ENCODE measurements around the gene TMEM156. TPM values are rescaled to one million over a fixed set of nuclear protein-coding genes. Genes with fewer than 3 reads are reported as not detected.

The TMEM156 gene, protein sequence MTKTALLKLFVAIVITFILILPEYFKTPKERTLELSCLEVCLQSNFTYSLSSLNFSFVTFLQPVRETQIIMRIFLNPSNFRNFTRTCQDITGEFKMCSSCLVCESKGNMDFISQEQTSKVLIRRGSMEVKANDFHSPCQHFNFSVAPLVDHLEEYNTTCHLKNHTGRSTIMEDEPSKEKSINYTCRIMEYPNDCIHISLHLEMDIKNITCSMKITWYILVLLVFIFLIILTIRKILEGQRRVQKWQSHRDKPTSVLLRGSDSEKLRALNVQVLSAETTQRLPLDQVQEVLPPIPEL
- total RNA-seq (15.0 TPM), polyA plus RNA-seq (23.7 TPM)
- long read RNA-seq, donor 1: 0 reads
- long read RNA-seq, donor 2: 0 reads
- long read RNA-seq, donor 3, partial matches to known transcripts: 10 of 11 reads
- long read RNA-seq, donor 3, other reads (novel, unspliced or antisense): 0 of 11 reads
- long read RNA-seq, donor 4: 0 reads
- long read RNA-seq, donor 5, partial matches to known transcripts: 13 of 13 reads
- long read RNA-seq, donor 5, other reads (novel, unspliced or antisense): 0 of 13 reads
- long read RNA-seq, donor 6: 0 reads
- long read RNA-seq, donor 7: 0 reads
- long read RNA-seq, donor 8: 0 reads
- long read RNA-seq, donor 9, partial matches to known transcripts: 0 of 1 reads
- long read RNA-seq, donor 9, other reads (novel, unspliced or antisense): 0 of 1 reads
- long read RNA-seq, donor 10, partial matches to known transcripts: 0 of 3 reads
- long read RNA-seq, donor 10, other reads (novel, unspliced or antisense): 0 of 3 reads

DNA sequence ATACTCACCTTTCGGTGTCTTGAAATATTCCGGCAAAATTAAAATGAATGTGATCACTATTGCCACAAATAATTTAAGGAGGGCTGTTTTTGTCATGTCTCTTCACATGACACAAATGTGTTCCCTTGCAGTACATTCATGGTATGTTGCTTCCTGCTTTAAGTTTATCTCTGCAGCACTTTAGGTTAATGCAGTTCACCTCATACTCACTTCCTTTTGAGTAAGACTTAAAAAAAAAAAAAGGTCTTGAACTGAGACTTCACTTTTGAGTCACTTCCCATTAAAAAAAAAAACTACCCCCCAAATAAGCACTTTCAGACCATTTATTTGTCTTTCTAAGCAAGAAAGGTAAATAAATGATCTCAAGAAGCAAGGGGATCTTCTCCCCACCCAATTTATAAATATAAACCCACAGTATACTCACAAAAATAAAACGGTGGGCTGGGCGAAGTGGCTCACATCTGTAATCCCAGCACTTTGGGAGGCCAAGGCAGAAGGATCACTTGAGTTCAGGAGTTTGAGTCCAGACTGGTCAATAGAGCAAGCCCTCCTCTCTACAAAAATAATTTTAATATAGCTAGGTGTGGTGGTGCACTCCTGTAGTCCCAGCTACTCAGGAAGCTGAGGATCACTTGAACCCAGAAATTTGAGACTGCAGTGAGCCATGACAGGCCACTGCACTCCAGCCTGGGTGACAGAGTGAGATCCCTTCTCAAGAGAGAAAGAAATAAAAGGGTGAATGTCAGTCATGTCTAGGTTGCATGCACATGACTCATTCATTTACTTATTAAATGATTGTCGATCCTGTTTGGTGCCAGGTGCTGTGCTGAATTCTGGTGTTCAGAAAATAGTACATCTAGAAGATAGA lies at the start of gene TMEM156:
TMEM156 (minus strand) TSS at position 192 of the 868 bp plus-strand sequence; CDS start at position 96, 96 bp downstream.
- H3K27me3 ChIP-seq (ENCODE audit: control insufficient read depth in 2 of 2, insufficient read depth in 1 of 2, low read length in 1 of 2): no peaks in the 10 kb centered on the region
- WGBS: 50% methylated on average over 5 of the region's 5 CpGs
- peak in 7 of 9 donors; percentile 50 to 89 (median 71) for DNase-seq (ENCODE audit: low read depth in 6 of 9, low spot score in 9 of 9)
- H3K36me3 ChIP-seq (ENCODE audit: control insufficient read depth in 2 of 2, insufficient read depth in 2 of 2, low read length in 1 of 2): no peaks in the 10 kb centered on the region
- H3K4me3 ChIP-seq (ENCODE audit: low read length in 2 of 2): peak within 1 kb of the TSS; percentile 38 to 45
- no peaks in the 10 kb centered on the region for H3K9me3 ChIP-seq (ENCODE audit: control insufficient read depth in 2 of 2, insufficient read depth in 1 of 2, low read length in 1 of 2)
- H3K4me1 ChIP-seq (ENCODE audit: control insufficient read depth in 2 of 2, insufficient read depth in 2 of 2, low read length in 2 of 2): peaks cover 4 to 32% of the 10 kb centered on the region in 2 donors
- H3K27ac ChIP-seq (ENCODE audit: low read depth in 1 of 2, low read length in 1 of 2): peak within 1 kb of the TSS; percentile 65 to 93

DNA sequence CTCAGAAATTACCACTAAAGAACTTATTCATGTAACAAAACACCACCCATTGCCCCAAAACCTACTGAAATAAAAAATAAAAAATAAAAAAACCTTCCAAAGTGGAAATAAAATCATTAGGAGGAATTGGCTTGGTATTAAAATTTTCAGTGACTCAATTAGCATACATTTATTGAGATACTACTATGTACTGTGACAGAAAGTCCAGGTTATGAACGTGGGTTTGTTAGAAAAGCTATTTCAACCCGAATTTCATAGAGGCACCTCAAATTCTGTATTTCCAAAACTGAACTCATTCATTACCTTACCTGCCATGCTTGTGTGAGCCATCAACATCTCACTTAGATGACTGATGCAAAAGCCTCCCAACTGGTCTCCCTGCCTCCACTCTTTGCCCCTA lies 46.6 kb upstream of the TMEM156 start:
- H3K27ac ChIP-seq (ENCODE audit: low read depth in 1 of 2, low read length in 1 of 2): no peak overlapping the region
- H3K9me3 ChIP-seq (ENCODE audit: control insufficient read depth in 2 of 2, insufficient read depth in 1 of 2, low read length in 1 of 2): no peaks in the 10 kb centered on the region
- H3K4me1 ChIP-seq (ENCODE audit: control insufficient read depth in 2 of 2, insufficient read depth in 2 of 2, low read length in 2 of 2): no peaks in the 10 kb centered on the region
- no peak overlapping the region for H3K4me3 ChIP-seq (ENCODE audit: low read length in 2 of 2)
- H3K27me3 ChIP-seq (ENCODE audit: control insufficient read depth in 2 of 2, insufficient read depth in 1 of 2, low read length in 1 of 2): no peaks in the 10 kb centered on the region
- H3K36me3 ChIP-seq (ENCODE audit: control insufficient read depth in 2 of 2, insufficient read depth in 2 of 2, low read length in 1 of 2): peaks cover 3 to 5% of the 10 kb centered on the region in 2 donors
- 98% methylated on average over 2 of the region's 2 CpGs for WGBS
- DNase-seq (ENCODE audit: low read depth in 6 of 9, low spot score in 9 of 9): no peak

DNA sequence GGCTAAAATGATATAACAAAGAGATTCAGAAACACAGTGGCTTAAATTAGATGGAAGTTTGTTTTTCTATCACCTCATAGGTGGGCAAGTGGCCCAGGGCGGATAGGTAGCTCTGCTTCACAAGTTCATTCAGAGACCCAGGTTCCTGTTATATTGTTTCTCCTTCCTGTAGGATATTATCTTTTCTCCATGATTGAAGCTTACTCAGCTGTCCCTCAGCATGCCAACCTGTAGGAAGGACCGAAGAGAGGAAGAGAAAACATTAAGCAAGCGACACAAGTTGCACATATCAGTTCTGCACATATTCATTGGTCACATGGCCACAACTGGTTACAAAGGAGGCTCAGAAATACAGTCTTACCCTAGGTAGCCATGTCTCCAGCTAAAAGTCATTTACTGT lies 36.7 kb upstream of the TMEM156 start:
- Histone ChIP-seq H3K4me3 (ENCODE audit: low read length in 2 of 2) (no peak overlapping the region), H3K4me1 (ENCODE audit: control insufficient read depth in 2 of 2, insufficient read depth in 2 of 2, low read length in 2 of 2) (no peaks in the 10 kb centered on the region), H3K9me3 (ENCODE audit: control insufficient read depth in 2 of 2, insufficient read depth in 1 of 2, low read length in 1 of 2) (no peaks in the 10 kb centered on the region), H3K27ac (ENCODE audit: low read depth in 1 of 2, low read length in 1 of 2) (no peak overlapping the region), H3K36me3 (ENCODE audit: control insufficient read depth in 2 of 2, insufficient read depth in 2 of 2, low read length in 1 of 2) (no peaks in the 10 kb centered on the region), H3K27me3 (ENCODE audit: control insufficient read depth in 2 of 2, insufficient read depth in 1 of 2, low read length in 1 of 2) (no peaks in the 10 kb centered on the region)
- 96% methylated on average over 3 of the region's 3 CpGs for WGBS
- DNase-seq (ENCODE audit: low read depth in 6 of 9, low spot score in 9 of 9): no peak

DNA sequence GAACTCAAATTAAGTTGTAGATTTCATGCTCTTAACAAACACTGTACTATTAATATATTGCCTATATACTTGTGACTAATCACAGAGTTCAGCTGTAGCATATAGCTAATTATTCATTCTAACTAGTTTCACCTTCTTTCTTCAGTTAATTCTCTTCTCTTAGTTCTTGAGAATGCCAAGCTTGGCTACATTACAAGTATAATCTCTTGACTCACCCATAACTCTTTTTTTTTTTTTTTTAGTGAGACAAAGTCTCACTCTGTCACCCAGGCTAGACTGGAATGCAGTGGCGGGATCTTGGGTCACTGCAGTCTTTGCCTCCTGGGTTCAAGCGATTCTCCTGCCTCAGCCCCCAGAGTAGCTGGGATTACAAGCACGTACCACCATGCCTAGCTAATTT lies 35.2 kb upstream of the TMEM156 start:
- WGBS: 98% methylated on average over 3 of the region's 3 CpGs
- no peak for DNase-seq (ENCODE audit: low read depth in 6 of 9, low spot score in 9 of 9)
- Histone ChIP-seq H3K36me3 (ENCODE audit: control insufficient read depth in 2 of 2, insufficient read depth in 2 of 2, low read length in 1 of 2) (no peaks in the 10 kb centered on the region), H3K27me3 (ENCODE audit: control insufficient read depth in 2 of 2, insufficient read depth in 1 of 2, low read length in 1 of 2) (no peaks in the 10 kb centered on the region), H3K4me3 (ENCODE audit: low read length in 2 of 2) (no peak overlapping the region), H3K9me3 (ENCODE audit: control insufficient read depth in 2 of 2, insufficient read depth in 1 of 2, low read length in 1 of 2) (no peaks in the 10 kb centered on the region), H3K27ac (ENCODE audit: low read depth in 1 of 2, low read length in 1 of 2) (no peak overlapping the region), H3K4me1 (ENCODE audit: control insufficient read depth in 2 of 2, insufficient read depth in 2 of 2, low read length in 2 of 2) (no peaks in the 10 kb centered on the region)

DNA sequence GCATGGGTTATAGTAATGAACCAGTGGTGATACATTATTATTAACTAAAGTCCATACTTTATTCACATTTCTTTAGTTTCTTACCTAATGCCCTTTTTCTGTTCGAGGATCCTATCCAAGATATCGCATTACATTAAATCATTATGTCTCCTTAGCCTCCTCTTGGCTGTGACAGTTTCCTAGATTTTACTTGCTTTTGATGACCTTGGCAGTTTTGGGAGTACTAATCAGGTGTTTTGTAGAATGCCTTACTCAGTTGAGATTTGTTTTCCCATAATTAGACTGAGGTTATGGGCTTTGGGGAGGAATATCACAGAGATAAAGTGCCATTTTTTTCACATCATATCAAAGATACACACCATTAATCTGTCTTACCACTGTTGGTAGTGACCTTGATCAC lies 34.8 kb upstream of the TMEM156 start:
- Histone ChIP-seq H3K27ac (ENCODE audit: low read depth in 1 of 2, low read length in 1 of 2) (no peak overlapping the region), H3K9me3 (ENCODE audit: control insufficient read depth in 2 of 2, insufficient read depth in 1 of 2, low read length in 1 of 2) (no peaks in the 10 kb centered on the region), H3K4me1 (ENCODE audit: control insufficient read depth in 2 of 2, insufficient read depth in 2 of 2, low read length in 2 of 2) (no peaks in the 10 kb centered on the region), H3K27me3 (ENCODE audit: control insufficient read depth in 2 of 2, insufficient read depth in 1 of 2, low read length in 1 of 2) (no peaks in the 10 kb centered on the region), H3K4me3 (ENCODE audit: low read length in 2 of 2) (no peak overlapping the region), H3K36me3 (ENCODE audit: control insufficient read depth in 2 of 2, insufficient read depth in 2 of 2, low read length in 1 of 2) (no peaks in the 10 kb centered on the region)
- no peak for DNase-seq (ENCODE audit: low read depth in 6 of 9, low spot score in 9 of 9)
- WGBS: 95% methylated on average over 2 of the region's 2 CpGs

DNA sequence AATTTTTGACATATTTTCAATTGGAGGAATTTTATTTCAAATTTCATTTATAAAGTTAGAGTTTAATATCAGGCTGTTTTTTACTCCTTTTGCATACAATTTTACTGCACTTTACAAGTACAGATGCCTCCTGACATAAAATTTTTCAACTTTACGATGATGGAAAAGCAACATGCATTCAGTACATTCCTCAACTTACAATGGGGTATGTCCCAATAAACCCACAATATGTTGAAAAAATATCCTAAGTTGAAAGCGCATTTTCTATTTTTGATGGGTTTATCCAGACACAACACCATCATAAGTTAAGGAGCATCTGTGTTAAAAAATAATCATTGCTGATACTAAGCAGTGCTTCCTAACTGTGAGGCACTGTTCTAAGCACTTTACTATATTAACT lies 34.2 kb upstream of the TMEM156 start:
- Histone ChIP-seq H3K4me3 (ENCODE audit: low read length in 2 of 2) (no peak overlapping the region), H3K4me1 (ENCODE audit: control insufficient read depth in 2 of 2, insufficient read depth in 2 of 2, low read length in 2 of 2) (no peaks in the 10 kb centered on the region), H3K36me3 (ENCODE audit: control insufficient read depth in 2 of 2, insufficient read depth in 2 of 2, low read length in 1 of 2) (no peaks in the 10 kb centered on the region), H3K9me3 (ENCODE audit: control insufficient read depth in 2 of 2, insufficient read depth in 1 of 2, low read length in 1 of 2) (no peaks in the 10 kb centered on the region), H3K27me3 (ENCODE audit: control insufficient read depth in 2 of 2, insufficient read depth in 1 of 2, low read length in 1 of 2) (no peaks in the 10 kb centered on the region), H3K27ac (ENCODE audit: low read depth in 1 of 2, low read length in 1 of 2) (no peak overlapping the region)
- no peak for DNase-seq (ENCODE audit: low read depth in 6 of 9, low spot score in 9 of 9)
- WGBS: over 99% methylated on average over 2 of the region's 2 CpGs

DNA sequence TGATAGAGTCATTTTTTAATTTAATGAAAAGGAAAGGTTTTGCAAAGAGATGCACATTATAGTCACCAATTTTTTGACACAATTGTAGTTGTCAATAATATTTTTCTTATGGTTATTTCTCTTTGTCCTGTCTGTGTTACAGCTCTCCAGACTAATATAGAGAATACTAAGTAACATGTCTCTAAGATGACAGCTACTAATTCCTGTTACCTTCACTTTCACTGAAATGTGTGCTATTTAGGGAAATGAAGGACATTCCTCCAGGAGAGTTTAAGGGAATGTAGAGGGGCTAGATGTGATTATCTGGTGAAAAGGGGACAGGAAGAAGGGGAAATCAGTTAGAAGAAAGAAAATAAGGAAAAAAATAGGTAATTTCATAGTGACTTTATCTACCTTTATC lies 31.2 kb upstream of the TMEM156 start:
- H3K27me3 ChIP-seq (ENCODE audit: control insufficient read depth in 2 of 2, insufficient read depth in 1 of 2, low read length in 1 of 2): no peaks in the 10 kb centered on the region
- no peaks in the 10 kb centered on the region for H3K9me3 ChIP-seq (ENCODE audit: control insufficient read depth in 2 of 2, insufficient read depth in 1 of 2, low read length in 1 of 2)
- DNase-seq (ENCODE audit: low read depth in 6 of 9, low spot score in 9 of 9): no peak
- H3K27ac ChIP-seq (ENCODE audit: low read depth in 1 of 2, low read length in 1 of 2): no peak overlapping the region
- H3K4me1 ChIP-seq (ENCODE audit: control insufficient read depth in 2 of 2, insufficient read depth in 2 of 2, low read length in 2 of 2): no peaks in the 10 kb centered on the region
- H3K36me3 ChIP-seq (ENCODE audit: control insufficient read depth in 2 of 2, insufficient read depth in 2 of 2, low read length in 1 of 2): no peaks in the 10 kb centered on the region
- H3K4me3 ChIP-seq (ENCODE audit: low read length in 2 of 2): no peak overlapping the region

DNA sequence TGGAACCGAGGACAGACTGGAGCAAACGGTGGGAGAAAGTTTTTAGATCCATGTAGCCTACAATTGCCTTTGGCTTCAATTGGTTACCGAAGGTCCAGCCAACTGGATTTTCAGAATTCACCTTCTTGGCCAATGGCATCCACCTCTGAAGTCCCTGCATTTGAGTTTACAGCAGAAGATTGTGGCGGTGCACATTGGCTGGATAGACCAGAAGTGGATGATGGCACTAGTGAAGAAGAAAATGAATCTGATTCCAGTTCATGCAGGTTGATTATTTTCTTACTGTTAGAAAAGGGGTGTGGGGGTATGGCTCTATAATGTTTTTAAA lies 30.5 kb upstream of the TMEM156 start:
- no peaks in the 10 kb centered on the region for H3K4me1 ChIP-seq (ENCODE audit: control insufficient read depth in 2 of 2, insufficient read depth in 2 of 2, low read length in 2 of 2)
- H3K4me3 ChIP-seq (ENCODE audit: low read length in 2 of 2): no peak overlapping the region
- no peaks in the 10 kb centered on the region for H3K36me3 ChIP-seq (ENCODE audit: control insufficient read depth in 2 of 2, insufficient read depth in 2 of 2, low read length in 1 of 2)
- no peak for DNase-seq (ENCODE audit: low read depth in 6 of 9, low spot score in 9 of 9)
- H3K27me3 ChIP-seq (ENCODE audit: control insufficient read depth in 2 of 2, insufficient read depth in 1 of 2, low read length in 1 of 2): no peaks in the 10 kb centered on the region
- H3K9me3 ChIP-seq (ENCODE audit: control insufficient read depth in 2 of 2, insufficient read depth in 1 of 2, low read length in 1 of 2): no peaks in the 10 kb centered on the region
- no peak overlapping the region for H3K27ac ChIP-seq (ENCODE audit: low read depth in 1 of 2, low read length in 1 of 2)
- 94% methylated on average over 4 of the region's 4 CpGs for WGBS
